CD14-positive monocyte (primary cell): ENCODE results near the gene PAQR6. TPM values are rescaled to one million over a fixed set of nuclear protein-coding genes. Genes with fewer than 3 reads are reported as not detected.

Source experiments
- DNase-seq, 3 donors: peaks; one replicate each; pipeline ENCODE4 v3.0.0-alpha.2; 2011 to 2022
- H2AFZ ChIP-seq: 2 replicates; pipeline ENCODE4 v1.6.0; 2012; ENCODE audit warnings: mild to moderate bottlenecking, low read depth, low read length, inconsistent platforms; ENCODE audit not compliant: insufficient read depth, poor library complexity, severe bottlenecking
- H3K27ac ChIP-seq, 2 donors: 1 replicate in 1 of 2; 2 replicates in 1 of 2; pipeline ENCODE4 v1.5.1; 2012 to 2013; ENCODE audit warnings: low read length in 2 of 2, control low read depth in 1 of 2, inconsistent platforms in 1 of 2, low read depth in 1 of 2, mild to moderate bottlenecking in 1 of 2
- H3K27me3 ChIP-seq, 2 donors: one replicate each; pipeline versions ENCODE4 v1.6.0 to v1.6.1; 2011 to 2013; ENCODE audit warnings: low read length in 2 of 2; ENCODE audit not compliant: control insufficient read depth in 2 of 2, insufficient read depth in 2 of 2
- H3K36me3 ChIP-seq, 2 donors: replicated peaks in 1 of 2; 1 replicate in 1 of 2; 2 replicates in 1 of 2; pipeline versions ENCODE4 v1.5.1 to v1.6.1; 2012 to 2013; ENCODE audit warnings: low read length in 2 of 2, control low read depth in 1 of 2, inconsistent platforms in 1 of 2, mild to moderate bottlenecking in 1 of 2; ENCODE audit not compliant: insufficient read depth in 2 of 2, control insufficient read depth in 1 of 2
- H3K4me1 ChIP-seq, 2 donors: 1 replicate in 1 of 2; 2 replicates in 1 of 2; pipeline versions ENCODE4 v1.5.1 to v1.6.1; 2012 to 2013; ENCODE audit warnings: low read length in 2 of 2, control low read depth in 1 of 2, inconsistent platforms in 1 of 2, mild to moderate bottlenecking in 1 of 2, moderate library complexity in 1 of 2; ENCODE audit not compliant: insufficient read depth in 2 of 2, control insufficient read depth in 1 of 2
- H3K4me2 ChIP-seq: replicated peaks from 2 replicates; pipeline ENCODE3; 2012; ENCODE audit warnings: low read length, moderate library complexity, mild to moderate bottlenecking; ENCODE audit not compliant: poor library complexity, severe bottlenecking; ENCODE audit errors: extremely low read depth
- H3K4me3 ChIP-seq, 3 experiments: fragments of 200-600 bp in 1 of 3; sonication (generic) in 1 of 3; replicated peaks in 1 of 3; 1 replicate in 2 of 3; 2 replicates in 1 of 3; pipeline ENCODE4 v1.5.1; 2011 to 2013; ENCODE audit warnings: low read length in 3 of 3, mild to moderate bottlenecking in 3 of 3, control low read depth in 2 of 3, low read depth in 2 of 3, inconsistent platforms in 1 of 3, moderate library complexity in 1 of 3
- H3K79me2 ChIP-seq: 2 replicates; pipeline ENCODE4 v1.6.0; 2012; ENCODE audit warnings: mild to moderate bottlenecking, control low read depth, inconsistent platforms, low read length, moderate library complexity; ENCODE audit not compliant: insufficient read depth
- H3K9ac ChIP-seq: 2 replicates; pipeline ENCODE4 v1.6.0; 2017; ENCODE audit warnings: low read length, mild to moderate bottlenecking; ENCODE audit not compliant: insufficient read depth, poor library complexity, severe bottlenecking
- H3K9me3 ChIP-seq, 2 donors: replicated peaks in 1 of 2; 1 replicate in 1 of 2; 2 replicates in 1 of 2; pipeline versions ENCODE4 v1.5.1 to v1.6.1; 2012 to 2013; ENCODE audit warnings: low read length in 2 of 2, control low read depth in 1 of 2; ENCODE audit not compliant: control insufficient read depth in 1 of 2, insufficient read depth in 1 of 2
- H4K20me1 ChIP-seq: 2 replicates; pipeline ENCODE4 v1.6.0; 2012; ENCODE audit warnings: mild to moderate bottlenecking, low read length, control low read depth, moderate library complexity; ENCODE audit not compliant: insufficient read depth
- H3K27ac Mint-ChIP-seq, 7 donors: one replicate each; pipeline ENCODE4 v1.8.0; 2020; ENCODE audit warnings: mild to moderate bottlenecking in 7 of 7, mixed read lengths in 7 of 7, moderate library complexity in 6 of 7, inconsistent platforms in 2 of 7
- H3K27me3 Mint-ChIP-seq, 3 donors: one replicate each; pipeline ENCODE4 v1.8.0; 2021 to 2022; ENCODE audit warnings: low read depth in 3 of 3, mild to moderate bottlenecking in 3 of 3, mixed read lengths in 3 of 3, moderate library complexity in 3 of 3, inconsistent platforms in 1 of 3
- H3K36me3 Mint-ChIP-seq, 2 donors: one replicate each; pipeline ENCODE4 v1.8.0; 2020; ENCODE audit warnings: mixed read lengths in 2 of 2, inconsistent platforms in 1 of 2, mild to moderate bottlenecking in 1 of 2
- H3K4me1 Mint-ChIP-seq: one replicate; pipeline ENCODE4 v1.8.0; 2020; ENCODE audit warnings: mild to moderate bottlenecking, mixed read lengths
- H3K4me3 Mint-ChIP-seq, 2 donors: one replicate each; pipeline ENCODE4 v1.8.0; 2020; ENCODE audit warnings: mild to moderate bottlenecking in 2 of 2, mixed read lengths in 2 of 2, moderate library complexity in 1 of 2
- H3K9me3 Mint-ChIP-seq, 7 donors: one replicate each; pipeline ENCODE4 v1.8.0; 2020 to 2022; ENCODE audit warnings: mixed read lengths in 7 of 7, mild to moderate bottlenecking in 6 of 7, moderate library complexity in 6 of 7, inconsistent platforms in 2 of 7
- CTCF ChIP-seq: fragments of 200-600 bp; IDR thresholded peaks from one replicate; pipeline ENCODE4 v1.8.0; 2022; ENCODE audit warnings: antibody characterized with exemption, mild to moderate bottlenecking
- WGBS: methylation state at CpG from one replicate; pipeline ENCODE4 v1.1.5; 2013; ENCODE audit warnings: missing lambda C conversion rate; ENCODE audit not compliant: insufficient coverage; 5-methylcytosine and 5-hydroxymethylcytosine counted together
- intact Hi-C, 2 donors: fragments of 100-400 bp; cut with micrococcal nuclease; formaldehyde crosslinking; loops; one replicate each; pipeline versions ENCODE4 v1.15.0 to v1.15.1; 2023
- polyA plus RNA-seq, 3 donors: library from polyadenylated mRNA; depleted of rRNA in 1 of 3; unstranded in 2 of 3; stranded (reverse) in 1 of 3; fragments of 300-500 nt in 2 of 3; fragments of >200 nt in 1 of 3; fragmentation: Illumina TruSeq in 2 of 3; gene quantifications; 1 replicate in 2 of 3; 2 replicates in 1 of 3; pipeline ENCODE4 v1.2.3, GENCODE V29; 2012 to 2021

The PAQR6 gene
- polyA plus RNA-seq, 3 donors, result 7.7 TPM; not detected in 2

GRCh38 chr1:156286061-156286460 is 38.2 kb upstream of the PAQR6 start:
- H3K4me2 ChIP-seq, result no peak overlapping the region

GRCh38 chr1:156285437-156285836 is 37.6 kb upstream of the PAQR6 start:
- peaks cover 9 to 23% of the 10 kb centered on the region in 2 donors for H3K36me3 ChIP-seq
- H3K27me3 Mint-ChIP-seq, result no peaks in the 10 kb centered on the region
- no peak overlapping the region for H3K4me3 Mint-ChIP-seq
- no peaks in the 10 kb centered on the region for H3K27me3 ChIP-seq
- WGBS, result over 99% methylated on average over 20 of the region's 21 CpGs
- H3K27ac Mint-ChIP-seq, result peak overlapping the region in 1 of 7 donors; percentile 76
- no peak for TF ChIP-seq CTCF
- H2AFZ ChIP-seq, result no peak overlapping the region
- no peaks in the 10 kb centered on the region for H3K9me3 Mint-ChIP-seq
- H3K79me2 ChIP-seq, result peaks cover 40% of the 10 kb centered on the region
- intact Hi-C loops, result no loop called here
- H3K4me1 Mint-ChIP-seq, result peaks cover 45% of the 10 kb centered on the region
- no peak overlapping the region for H3K9ac ChIP-seq
- DNase-seq, result no peak
- peaks cover 21 to 42% of the 10 kb centered on the region in 2 donors for H3K36me3 Mint-ChIP-seq
- peak overlapping the region; percentile 38 for H3K4me2 ChIP-seq
- H3K4me3 ChIP-seq, result no peak overlapping the region
- H4K20me1 ChIP-seq, result peaks cover 18% of the 10 kb centered on the region
- no peaks in the 10 kb centered on the region for H3K9me3 ChIP-seq
- peaks cover 41 to 44% of the 10 kb centered on the region in 2 donors for H3K4me1 ChIP-seq
- H3K27ac ChIP-seq, result peak overlapping the region; percentile 39 to 55

More at GRCh38 chr1:156286061-156286460, 38.2 kb upstream of the PAQR6 start:
- Mint-ChIP-seq H3K27me3 (no peaks in the 10 kb centered on the region), H3K4me3 (no peak overlapping the region), H3K27ac (peak overlapping the region in 3 of 7 donors; percentile 36 to 86 (median 40)), H3K36me3 (peaks cover 21 to 42% of the 10 kb centered on the region in 2 donors), H3K9me3 (no peaks in the 10 kb centered on the region), H3K4me1 (peaks cover 42% of the 10 kb centered on the region)
- DNase-seq, result no peak
- 100% methylated on average over 4 of the region's 8 CpGs for WGBS
- Histone ChIP-seq H4K20me1 (peaks cover 12% of the 10 kb centered on the region), H3K27ac (no peak overlapping the region), H3K79me2 (peaks cover 33% of the 10 kb centered on the region), H3K9ac (no peak overlapping the region), H3K36me3 (peaks cover 9 to 23% of the 10 kb centered on the region in 2 donors), H3K4me3 (no peak overlapping the region), H3K9me3 (no peaks in the 10 kb centered on the region), H3K4me1 (peaks cover 39 to 42% of the 10 kb centered on the region in 2 donors), H3K27me3 (no peaks in the 10 kb centered on the region), H2AFZ (no peak overlapping the region)
- intact Hi-C loops, result no loop called here
- no peak for TF ChIP-seq CTCF
